ENCODE data around the gene CARD11.

DNA sequence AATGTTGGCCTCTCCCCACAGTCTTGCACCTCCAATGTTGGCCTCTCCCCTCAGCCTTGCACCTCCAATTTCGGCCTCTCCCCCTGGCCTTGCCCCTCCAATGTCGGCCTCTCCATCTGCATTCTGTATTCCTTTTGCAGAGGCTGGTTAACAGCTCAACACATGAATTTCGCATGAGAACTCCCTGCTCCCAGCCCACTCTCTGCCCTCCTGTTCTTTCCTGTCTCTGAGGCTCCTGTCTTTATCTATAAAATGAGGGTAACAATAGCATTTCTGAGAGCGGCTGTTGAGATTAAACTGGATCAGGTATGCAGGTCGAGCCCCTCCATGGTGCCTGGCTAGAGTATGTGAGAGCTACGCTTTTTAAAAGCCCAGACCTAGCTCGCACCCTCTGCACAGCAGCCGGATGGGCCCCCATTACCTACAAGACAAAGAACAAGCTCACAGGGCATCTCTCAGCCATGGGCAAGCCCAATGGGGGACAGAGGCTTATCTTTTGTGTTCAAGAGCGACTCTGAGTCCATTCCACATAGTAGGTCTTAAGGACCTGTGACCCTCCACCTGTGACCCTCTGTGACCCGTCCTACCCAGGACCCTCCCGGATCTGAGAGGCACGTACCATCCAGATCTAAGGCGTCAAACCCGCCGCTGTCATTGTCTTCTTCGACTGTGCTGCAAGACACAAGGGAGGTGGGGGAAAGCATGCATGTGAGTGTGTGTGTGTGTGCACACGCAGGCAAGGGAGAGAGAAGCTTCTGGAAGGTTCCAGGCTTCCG is 117.4 kb downstream of the CARD11 start:
- TF ChIP-seq, protein P1, sequence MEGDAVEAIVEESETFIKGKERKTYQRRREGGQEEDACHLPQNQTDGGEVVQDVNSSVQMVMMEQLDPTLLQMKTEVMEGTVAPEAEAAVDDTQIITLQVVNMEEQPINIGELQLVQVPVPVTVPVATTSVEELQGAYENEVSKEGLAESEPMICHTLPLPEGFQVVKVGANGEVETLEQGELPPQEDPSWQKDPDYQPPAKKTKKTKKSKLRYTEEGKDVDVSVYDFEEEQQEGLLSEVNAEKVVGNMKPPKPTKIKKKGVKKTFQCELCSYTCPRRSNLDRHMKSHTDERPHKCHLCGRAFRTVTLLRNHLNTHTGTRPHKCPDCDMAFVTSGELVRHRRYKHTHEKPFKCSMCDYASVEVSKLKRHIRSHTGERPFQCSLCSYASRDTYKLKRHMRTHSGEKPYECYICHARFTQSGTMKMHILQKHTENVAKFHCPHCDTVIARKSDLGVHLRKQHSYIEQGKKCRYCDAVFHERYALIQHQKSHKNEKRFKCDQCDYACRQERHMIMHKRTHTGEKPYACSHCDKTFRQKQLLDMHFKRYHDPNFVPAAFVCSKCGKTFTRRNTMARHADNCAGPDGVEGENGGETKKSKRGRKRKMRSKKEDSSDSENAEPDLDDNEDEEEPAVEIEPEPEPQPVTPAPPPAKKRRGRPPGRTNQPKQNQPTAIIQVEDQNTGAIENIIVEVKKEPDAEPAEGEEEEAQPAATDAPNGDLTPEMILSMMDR (IDR thresholded peaks at IDR 0.05), result no peak
- TF ChIP-seq POLR2A (IDR thresholded peaks at IDR 0.05), result no peak
